BJ (cell line): ENCODE measurements around the gene KIF22. TPM values are rescaled to one million over a fixed set of nuclear protein-coding genes. Genes with fewer than 3 reads are reported as not detected.
A peak's percentile ranks its signal among the peaks of the same experiment; 100 is the strongest.

Experiments
- CTCF ChIA-PET: fragments of 350-600 bp; formaldehyde crosslinking; extraction: SDS; loops from one replicate; lab custom pipeline; 2021; ENCODE audit warnings: antibody characterized with exemption, inconsistent platforms; lab: Yijun Ruan, JAX
- POLR2A ChIA-PET: fragments of 300-600 bp; sonication (Branson Sonifier 250); formaldehyde crosslinking; extraction: SDS; loops from one replicate; lab custom pipeline; 2021; ENCODE audit warnings: antibody characterized with exemption; lab: Charles Lee
- DNase-seq: peaks from one replicate; pipeline ENCODE4 v3.0.0-alpha.2; 2011; ENCODE audit warnings: low read depth
- H3K27me3 ChIP-seq: 2 replicates; pipeline ENCODE4 v1.6.0; 2011; ENCODE audit warnings: low read length; ENCODE audit not compliant: control insufficient read depth, insufficient read depth
- H3K36me3 ChIP-seq: 2 replicates; pipeline ENCODE4 v1.5.1; 2011; ENCODE audit warnings: low read length; ENCODE audit not compliant: control insufficient read depth, insufficient read depth
- H3K4me3 ChIP-seq: 2 replicates; pipeline ENCODE4 v1.5.1; 2011; ENCODE audit warnings: low read depth, mild to moderate bottlenecking, control low read depth, low read length
- CTCF ChIP-seq: IDR thresholded peaks from 2 replicates; pipeline ENCODE4 v1.5.1; 2011; ENCODE audit warnings: low read depth, mild to moderate bottlenecking, control low read depth, inconsistent platforms, low read length, moderate library complexity; ENCODE audit not compliant: insufficient read depth
- polyA plus RNA-seq: library from polyadenylated mRNA; depleted of rRNA; stranded (reverse); fragments of >200 nt; gene quantifications from 2 replicates; pipeline ENCODE4 v1.2.3, GENCODE V29; 2011

The KIF22 gene
- polyA plus RNA-seq, 1 experiment, result 68.3 TPM

GRCh38 chr16:29819506-29819905, 29.0 kb downstream of the KIF22 start:
- ChIA-PET POLR2A (no interaction called here), CTCF (interaction anchor here (1.4 to 11.3 kb wide), 4 partner anchors 12 to 34 kb away, joined by 4 to 81 read pairs (median 10); partner anchors contain the start of genes KIF22 and MAZ)

GRCh38 chr16:29820271-29820701, 29.7 kb downstream of the KIF22 start, which contains the start of gene MVP:
MVP (plus strand) TSS chr16:29820462; CDS start chr16:29830550, 10,088 bp downstream.
- TF ChIP-seq CTCF, result no peak
- POLR2A ChIA-PET, result interaction anchor here (0.6 to 1.3 kb wide), 2 partner anchors 16 to 153 kb away, joined by 3 to 4 read pairs; partner anchors contain the start of gene TAOK2

More at GRCh38 chr16:29819506-29819905, 29.0 kb downstream of the KIF22 start:
- Histone ChIP-seq H3K27me3 (no peaks in the 10 kb centered on the region), H3K36me3 (peaks cover 5% of the 10 kb centered on the region), H3K4me3 (no peak overlapping the region)
- TF ChIP-seq CTCF, result peak; percentile 15; the same call in 1 of the 2 replicates
- DNase-seq, result no peak

GRCh38 chr16:29820730-29821642, 30.4 kb downstream of the KIF22 start:
- peak overlapping the region; percentile 80 for H3K4me3 ChIP-seq
- TF ChIP-seq CTCF, result no peak
- H3K27me3 ChIP-seq, result no peaks in the 10 kb centered on the region
- ChIA-PET CTCF (interaction anchor here (1.4 to 11.3 kb wide), 4 partner anchors 13 to 36 kb away, joined by 4 to 81 read pairs (median 10); partner anchors contain the start of genes KIF22 and MAZ), POLR2A (interaction anchor here (0.6 to 1.3 kb wide), 2 partner anchors 16 to 152 kb away, joined by 3 to 4 read pairs; partner anchors contain the start of gene TAOK2)
- H3K36me3 ChIP-seq, result peaks cover 5% of the 10 kb centered on the region
- no peak for DNase-seq

More at GRCh38 chr16:29820271-29820701, 29.7 kb downstream of the KIF22 start, which contains the start of gene MVP:
- Histone ChIP-seq H3K27me3 (no peaks in the 10 kb centered on the region), H3K4me3 (peak within 1 kb of the TSS; percentile 80), H3K36me3 (peaks cover 5% of the 10 kb centered on the region)
- CTCF ChIA-PET, result interaction anchor here (0.7 to 11.3 kb wide), 5 partner anchors 13 to 36 kb away, joined by 3 to 81 read pairs (median 5); partner anchors contain the start of genes KIF22 and MAZ
- DNase-seq, result no peak

GRCh38 chr16:29821643-29822115, 31.1 kb downstream of the KIF22 start:
- CTCF ChIA-PET, result interaction anchor here (3.0 to 11.3 kb wide), 2 partner anchors 14 to 26 kb away, joined by 15 to 81 read pairs; partner anchors contain the start of gene MAZ
- POLR2A ChIA-PET, result interaction anchor here (0.6 kb wide), 1 partner anchor 237 kb away, joined by 3 read pairs; no protein-coding TSS in a partner anchor

More at GRCh38 chr16:29821643-29822115, 31.1 kb downstream of the KIF22 start:
- no peaks in the 10 kb centered on the region for H3K27me3 ChIP-seq
- no peak for TF ChIP-seq CTCF
- H3K36me3 ChIP-seq, result peaks cover 9% of the 10 kb centered on the region
- peak; percentile 44 for DNase-seq
- H3K4me3 ChIP-seq, result peak overlapping the region; percentile 80
